Measurements from ENCODE around the gene INCA1. TPM values are rescaled to one million over a fixed set of nuclear protein-coding genes. Genes with fewer than 3 reads are reported as not detected.

Gene INCA1
- total RNA-seq, 1 donor from 2014 or later, result 0.44 TPM

- Mint-ChIP-seq H3K4me3 (ENCODE audit: unreplicated experiment) (no peak overlapping the region), H3K27ac (ENCODE audit: unreplicated experiment) (peak overlapping the region; percentile 38), H3K36me3 (ENCODE audit: unreplicated experiment) (peaks cover 5% of the 10 kb centered on the region), H3K27me3 (ENCODE audit: unreplicated experiment) (peaks cover 29% of the 10 kb centered on the region), H3K9me3 (ENCODE audit: unreplicated experiment) (peaks cover 7% of the 10 kb centered on the region), H3K4me1 (ENCODE audit: low read depth, unreplicated experiment) (peaks cover 14% of the 10 kb centered on the region)
- DNase-seq, result no peak
- TF ChIP-seq CTCF (IDR thresholded peaks at IDR 0.05; ENCODE audit: partially characterized antibody, unreplicated experiment), result no peak
These were observed 23.8 kb downstream of the INCA1 start for GRCh38 chr17:4973256-4974114.

- Mint-ChIP-seq H3K27ac (ENCODE audit: unreplicated experiment) (no peak overlapping the region), H3K36me3 (ENCODE audit: unreplicated experiment) (peaks cover 5% of the 10 kb centered on the region), H3K4me1 (ENCODE audit: low read depth, unreplicated experiment) (peaks cover 14% of the 10 kb centered on the region), H3K27me3 (ENCODE audit: unreplicated experiment) (peaks cover 29% of the 10 kb centered on the region), H3K4me3 (ENCODE audit: unreplicated experiment) (no peak overlapping the region), H3K9me3 (ENCODE audit: unreplicated experiment) (peaks cover 7% of the 10 kb centered on the region)
- DNase-seq, result no peak
- no peak for TF ChIP-seq CTCF (IDR thresholded peaks at IDR 0.05; ENCODE audit: partially characterized antibody, unreplicated experiment)
These were observed 24.6 kb downstream of the INCA1 start for GRCh38 chr17:4972752-4973151.

- H3K4me1 Mint-ChIP-seq (ENCODE audit: low read depth, unreplicated experiment), result peaks cover 14% of the 10 kb centered on the region
- no peak overlapping the region for H3K27ac Mint-ChIP-seq (ENCODE audit: unreplicated experiment)
- no peak overlapping the region for H3K4me3 Mint-ChIP-seq (ENCODE audit: unreplicated experiment)
- peaks cover 5% of the 10 kb centered on the region for H3K36me3 Mint-ChIP-seq (ENCODE audit: unreplicated experiment)
- H3K9me3 Mint-ChIP-seq (ENCODE audit: unreplicated experiment), result peaks cover 7% of the 10 kb centered on the region
- no peak for DNase-seq
- H3K27me3 Mint-ChIP-seq (ENCODE audit: unreplicated experiment), result peaks cover 29% of the 10 kb centered on the region
- TF ChIP-seq CTCF (IDR thresholded peaks at IDR 0.05; ENCODE audit: partially characterized antibody, unreplicated experiment), result no peak
These were observed 25.0 kb downstream of the INCA1 start for GRCh38 chr17:4972322-4972721.

GRCh38 chr17:4971826-4972225, 25.5 kb downstream of the INCA1 start:
- Mint-ChIP-seq H3K27me3 (ENCODE audit: unreplicated experiment) (peaks cover 28% of the 10 kb centered on the region), H3K27ac (ENCODE audit: unreplicated experiment) (no peak overlapping the region), H3K4me3 (ENCODE audit: unreplicated experiment) (no peak overlapping the region), H3K4me1 (ENCODE audit: low read depth, unreplicated experiment) (peaks cover 14% of the 10 kb centered on the region), H3K36me3 (ENCODE audit: unreplicated experiment) (peaks cover 5% of the 10 kb centered on the region), H3K9me3 (ENCODE audit: unreplicated experiment) (peaks cover 7% of the 10 kb centered on the region)
- TF ChIP-seq CTCF (IDR thresholded peaks at IDR 0.05; ENCODE audit: partially characterized antibody, unreplicated experiment), result no peak
- no peak for DNase-seq

- TF ChIP-seq CTCF (IDR thresholded peaks at IDR 0.05; ENCODE audit: partially characterized antibody, unreplicated experiment), result no peak
- Mint-ChIP-seq H3K36me3 (ENCODE audit: unreplicated experiment) (peaks cover 2% of the 10 kb centered on the region), H3K4me3 (ENCODE audit: unreplicated experiment) (peak overlapping the region; percentile 46), H3K27ac (ENCODE audit: unreplicated experiment) (no peak overlapping the region), H3K4me1 (ENCODE audit: low read depth, unreplicated experiment) (peaks cover 22% of the 10 kb centered on the region), H3K27me3 (ENCODE audit: unreplicated experiment) (peaks cover 30% of the 10 kb centered on the region), H3K9me3 (ENCODE audit: unreplicated experiment) (peaks cover 7% of the 10 kb centered on the region)
- no peak for DNase-seq
These were observed 27.0 kb downstream of the INCA1 start for GRCh38 chr17:4970273-4970672.

All from glutamatergic neuron (in vitro differentiated cells).